Astrocyte (in vitro differentiated cells and primary cell): ENCODE results near the gene ATG2B.

ENCODE experiments used
- EZH2 ChIP-seq: IDR thresholded peaks from 2 replicates; pipeline ENCODE4 v1.6.1; 2012; ENCODE audit warnings: mild to moderate bottlenecking, low read length, inconsistent platforms; ENCODE audit not compliant: insufficient read depth
- TF ChIP-seq, protein P1 (sequence below): IDR thresholded peaks from 2 replicates; pipeline ENCODE4 v1.5.1; 2011; ENCODE audit warnings: low read depth, mild to moderate bottlenecking, inconsistent platforms, low read length, moderate library complexity; ENCODE audit not compliant: insufficient read depth

DNA sequence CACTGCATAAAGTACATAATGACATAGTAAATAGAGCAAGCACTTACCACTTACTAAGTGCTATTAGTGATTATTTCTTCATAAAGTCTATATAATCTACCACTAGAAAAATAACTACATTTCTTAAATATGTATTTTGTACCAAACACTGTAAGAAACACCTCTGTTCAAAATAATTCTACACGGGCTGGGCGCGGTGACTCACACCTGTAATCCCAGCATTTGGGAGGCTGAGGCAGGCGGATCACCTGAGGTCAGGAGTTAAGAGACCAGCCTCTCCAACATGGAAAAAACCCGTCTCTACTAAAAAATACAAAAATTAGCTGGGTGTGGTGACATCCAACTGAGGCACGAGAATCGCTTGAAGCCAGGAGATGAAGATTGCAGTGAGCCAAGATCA lies 38.9 kb downstream of the ATG2B start:
- TF ChIP-seq, protein P1, sequence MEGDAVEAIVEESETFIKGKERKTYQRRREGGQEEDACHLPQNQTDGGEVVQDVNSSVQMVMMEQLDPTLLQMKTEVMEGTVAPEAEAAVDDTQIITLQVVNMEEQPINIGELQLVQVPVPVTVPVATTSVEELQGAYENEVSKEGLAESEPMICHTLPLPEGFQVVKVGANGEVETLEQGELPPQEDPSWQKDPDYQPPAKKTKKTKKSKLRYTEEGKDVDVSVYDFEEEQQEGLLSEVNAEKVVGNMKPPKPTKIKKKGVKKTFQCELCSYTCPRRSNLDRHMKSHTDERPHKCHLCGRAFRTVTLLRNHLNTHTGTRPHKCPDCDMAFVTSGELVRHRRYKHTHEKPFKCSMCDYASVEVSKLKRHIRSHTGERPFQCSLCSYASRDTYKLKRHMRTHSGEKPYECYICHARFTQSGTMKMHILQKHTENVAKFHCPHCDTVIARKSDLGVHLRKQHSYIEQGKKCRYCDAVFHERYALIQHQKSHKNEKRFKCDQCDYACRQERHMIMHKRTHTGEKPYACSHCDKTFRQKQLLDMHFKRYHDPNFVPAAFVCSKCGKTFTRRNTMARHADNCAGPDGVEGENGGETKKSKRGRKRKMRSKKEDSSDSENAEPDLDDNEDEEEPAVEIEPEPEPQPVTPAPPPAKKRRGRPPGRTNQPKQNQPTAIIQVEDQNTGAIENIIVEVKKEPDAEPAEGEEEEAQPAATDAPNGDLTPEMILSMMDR, result no peak
- TF ChIP-seq EZH2, result no peak
